GM10266 (cell line): Measurements from ENCODE around the gene B3GALT4.

ENCODE experiments used
- DNase-seq: peaks from one replicate; pipeline ENCODE4 v3.0.0; 2012; ENCODE audit errors: extremely low spot score
- TF ChIP-seq, protein P1 (sequence below): IDR thresholded peaks from 2 replicates; pipeline ENCODE4 v1.5.1; 2012; ENCODE audit warnings: mild to moderate bottlenecking, low read depth; ENCODE audit not compliant: control insufficient read depth, insufficient read depth; ENCODE audit errors: missing control alignments

The B3GALT4 gene

DNA sequence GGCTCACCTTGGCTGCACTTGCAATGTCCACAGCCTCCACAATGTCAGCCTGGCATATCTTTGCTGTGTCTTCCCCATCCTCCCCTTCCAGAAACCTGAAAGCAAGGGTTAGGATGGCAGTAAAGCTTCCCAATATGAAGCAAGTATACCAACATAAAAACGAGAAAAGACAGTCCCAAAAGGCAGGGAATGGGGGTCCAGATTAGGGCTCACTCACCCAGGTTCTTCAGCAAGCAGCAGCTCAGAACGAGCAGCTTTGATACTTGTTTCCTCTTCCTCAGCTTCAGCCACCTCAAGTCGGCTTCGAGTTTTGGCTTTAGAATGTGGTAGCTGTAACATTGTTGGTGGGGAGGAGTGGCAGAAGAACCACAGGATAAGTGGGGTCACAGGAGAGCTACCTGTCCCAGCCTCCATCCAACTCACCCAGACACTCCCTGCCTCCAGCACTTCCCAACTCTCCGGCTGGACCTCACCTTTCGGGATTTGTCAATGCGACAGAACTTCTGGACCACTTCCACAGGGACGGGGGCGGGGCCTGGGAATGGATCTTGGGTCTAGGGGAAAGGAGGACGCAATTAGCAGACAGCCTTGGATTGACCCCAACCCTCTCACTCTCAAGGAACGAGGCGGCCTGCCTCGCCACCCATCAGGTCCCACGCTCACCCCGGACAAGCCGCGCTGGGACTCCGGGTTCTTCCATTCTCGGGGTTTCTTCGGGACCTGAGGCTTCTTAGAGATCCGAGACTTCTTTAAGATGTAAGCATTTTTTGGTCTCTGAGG, 11.4 kb downstream of the B3GALT4 start:
- TF ChIP-seq, protein P1, sequence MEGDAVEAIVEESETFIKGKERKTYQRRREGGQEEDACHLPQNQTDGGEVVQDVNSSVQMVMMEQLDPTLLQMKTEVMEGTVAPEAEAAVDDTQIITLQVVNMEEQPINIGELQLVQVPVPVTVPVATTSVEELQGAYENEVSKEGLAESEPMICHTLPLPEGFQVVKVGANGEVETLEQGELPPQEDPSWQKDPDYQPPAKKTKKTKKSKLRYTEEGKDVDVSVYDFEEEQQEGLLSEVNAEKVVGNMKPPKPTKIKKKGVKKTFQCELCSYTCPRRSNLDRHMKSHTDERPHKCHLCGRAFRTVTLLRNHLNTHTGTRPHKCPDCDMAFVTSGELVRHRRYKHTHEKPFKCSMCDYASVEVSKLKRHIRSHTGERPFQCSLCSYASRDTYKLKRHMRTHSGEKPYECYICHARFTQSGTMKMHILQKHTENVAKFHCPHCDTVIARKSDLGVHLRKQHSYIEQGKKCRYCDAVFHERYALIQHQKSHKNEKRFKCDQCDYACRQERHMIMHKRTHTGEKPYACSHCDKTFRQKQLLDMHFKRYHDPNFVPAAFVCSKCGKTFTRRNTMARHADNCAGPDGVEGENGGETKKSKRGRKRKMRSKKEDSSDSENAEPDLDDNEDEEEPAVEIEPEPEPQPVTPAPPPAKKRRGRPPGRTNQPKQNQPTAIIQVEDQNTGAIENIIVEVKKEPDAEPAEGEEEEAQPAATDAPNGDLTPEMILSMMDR = no peak
- DNase-seq = no peak

DNA sequence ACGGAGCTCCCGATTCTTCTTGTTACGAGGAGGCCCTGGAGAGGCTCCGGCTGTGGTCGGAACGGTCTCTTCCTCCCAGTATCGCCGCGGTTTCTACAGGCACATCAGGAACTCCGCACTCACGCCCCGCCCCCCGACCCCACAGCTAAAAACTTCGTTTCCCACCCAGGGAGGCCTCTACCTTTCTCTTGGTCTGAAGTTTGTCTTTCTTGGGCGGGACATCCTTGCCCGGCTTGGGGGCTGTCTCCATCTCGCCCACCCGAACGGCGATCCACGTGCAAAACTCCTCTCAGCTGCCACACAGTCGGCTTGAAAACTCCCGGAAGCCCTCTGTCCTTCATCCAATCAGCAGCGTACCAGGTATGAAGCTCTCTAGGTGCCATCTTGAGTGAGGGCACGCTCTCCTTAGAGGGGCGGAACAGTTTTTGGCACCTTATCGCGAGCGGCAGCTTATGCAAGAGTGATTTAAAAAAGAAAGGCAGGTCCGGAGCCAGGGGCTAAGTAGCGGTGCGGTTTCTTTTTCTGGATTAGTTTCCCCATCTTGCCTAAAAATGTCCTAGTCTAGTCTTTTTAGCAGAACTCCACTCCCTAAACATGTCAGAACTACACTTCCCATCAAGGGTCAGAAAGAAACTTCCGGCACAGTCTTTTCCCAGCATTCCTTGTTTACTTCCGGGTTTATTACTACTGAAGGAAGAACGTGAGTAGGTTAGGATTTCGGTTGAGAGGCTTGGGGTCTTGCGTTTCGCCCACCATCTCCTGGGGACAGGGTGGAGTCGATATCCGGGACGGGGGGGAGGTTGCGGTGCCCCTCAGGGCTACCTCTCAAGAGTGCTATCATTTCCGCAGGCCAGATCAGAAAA, 12.2 kb downstream of the B3GALT4 start, which contains the start of the genes PFDN6 and WDR46:
Gene PFDN6 (plus strand): TSS at position 681 of the 863 bp plus-strand sequence. CDS start 256 bp downstream, outside the sequence.
Gene WDR46 (minus strand): TSS at position 319 of the 863 bp plus-strand sequence. CDS start 69 bp downstream, at position 250.
- TF ChIP-seq, protein P1 = no peak
- DNase-seq = peak; percentile 91

DNA sequence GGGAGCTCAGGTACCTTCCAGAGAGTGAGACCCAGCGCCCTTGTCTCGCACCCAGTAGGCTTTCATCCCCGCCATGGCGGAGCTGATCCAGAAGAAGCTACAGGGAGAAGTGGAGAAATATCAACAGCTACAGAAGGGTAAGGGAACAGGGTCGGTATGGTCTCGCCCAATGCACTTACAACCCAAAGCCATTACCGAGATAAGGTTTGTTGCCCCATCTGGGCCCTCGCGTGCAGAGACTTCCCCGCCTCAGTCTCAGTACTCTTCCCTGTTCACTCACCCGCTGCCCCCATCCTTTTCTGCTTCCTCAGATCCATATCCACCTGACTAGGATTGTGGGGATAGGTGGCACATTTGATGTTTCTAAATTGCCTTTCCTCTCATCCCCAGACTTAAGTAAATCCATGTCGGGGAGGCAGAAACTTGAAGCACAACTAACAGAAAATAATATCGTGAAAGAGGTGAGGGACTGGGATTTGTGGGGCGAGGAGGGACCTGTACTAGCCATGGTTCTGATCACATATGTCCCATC, 12.9 kb downstream of the B3GALT4 start:
- TF ChIP-seq, protein P1 = no peak
- no peak for DNase-seq

DNA sequence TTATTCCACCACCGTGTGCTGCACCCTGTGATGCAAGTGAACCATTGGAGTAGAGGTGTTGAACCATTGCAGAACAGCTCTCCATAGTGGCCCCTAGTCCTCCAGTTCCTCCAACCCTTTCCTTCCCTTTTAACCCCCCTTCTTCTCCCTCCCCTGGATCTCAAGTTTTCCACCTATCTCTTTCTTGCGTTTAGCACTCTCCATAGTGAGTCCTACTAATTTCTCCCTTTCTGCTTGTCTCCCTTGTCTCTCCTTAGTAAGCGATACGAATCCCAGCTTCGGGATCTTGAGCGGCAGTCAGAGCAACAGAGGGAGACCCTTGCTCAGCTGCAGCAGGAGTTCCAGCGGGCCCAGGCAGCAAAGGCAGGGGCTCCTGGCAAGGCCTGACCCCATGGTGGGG, 13.5 kb downstream of the B3GALT4 start:
- DNase-seq = no peak
- TF ChIP-seq, protein P1 = no peak

DNA sequence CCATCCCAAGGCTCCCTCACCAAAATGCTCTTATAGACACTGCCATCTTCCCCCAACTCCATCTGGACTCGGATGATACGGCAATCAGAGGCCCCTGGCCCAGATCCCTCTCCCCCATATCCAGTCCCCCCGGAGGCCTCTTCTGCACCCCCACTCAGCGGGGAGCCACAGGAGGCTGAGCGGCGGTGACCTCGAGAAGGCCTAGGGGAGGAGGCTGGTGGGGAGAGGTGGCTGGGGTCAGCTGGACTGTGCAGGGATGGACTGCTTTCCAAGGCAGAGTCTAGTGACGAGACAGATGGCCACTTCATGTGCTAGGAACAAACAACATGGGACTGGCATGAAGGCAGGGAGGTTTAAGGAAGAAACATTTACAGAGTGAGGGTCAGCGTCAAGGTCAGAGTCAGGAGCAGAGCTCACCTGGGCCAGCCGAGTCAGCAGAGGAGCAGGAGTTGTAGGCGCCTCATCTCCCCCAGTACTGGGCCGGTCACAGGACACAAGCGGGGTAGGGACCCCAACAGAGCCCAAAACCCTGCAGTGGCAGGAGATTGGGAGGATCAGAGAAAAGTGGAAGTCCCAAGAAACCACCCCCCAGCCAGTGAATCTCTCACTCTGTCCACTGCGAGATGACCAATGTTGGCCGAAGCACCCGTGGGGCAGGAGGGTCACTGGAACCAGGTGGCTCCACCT, 16.2 kb downstream of the B3GALT4 start:
- TF ChIP-seq, protein P1 = no peak
- DNase-seq = no peak

DNA sequence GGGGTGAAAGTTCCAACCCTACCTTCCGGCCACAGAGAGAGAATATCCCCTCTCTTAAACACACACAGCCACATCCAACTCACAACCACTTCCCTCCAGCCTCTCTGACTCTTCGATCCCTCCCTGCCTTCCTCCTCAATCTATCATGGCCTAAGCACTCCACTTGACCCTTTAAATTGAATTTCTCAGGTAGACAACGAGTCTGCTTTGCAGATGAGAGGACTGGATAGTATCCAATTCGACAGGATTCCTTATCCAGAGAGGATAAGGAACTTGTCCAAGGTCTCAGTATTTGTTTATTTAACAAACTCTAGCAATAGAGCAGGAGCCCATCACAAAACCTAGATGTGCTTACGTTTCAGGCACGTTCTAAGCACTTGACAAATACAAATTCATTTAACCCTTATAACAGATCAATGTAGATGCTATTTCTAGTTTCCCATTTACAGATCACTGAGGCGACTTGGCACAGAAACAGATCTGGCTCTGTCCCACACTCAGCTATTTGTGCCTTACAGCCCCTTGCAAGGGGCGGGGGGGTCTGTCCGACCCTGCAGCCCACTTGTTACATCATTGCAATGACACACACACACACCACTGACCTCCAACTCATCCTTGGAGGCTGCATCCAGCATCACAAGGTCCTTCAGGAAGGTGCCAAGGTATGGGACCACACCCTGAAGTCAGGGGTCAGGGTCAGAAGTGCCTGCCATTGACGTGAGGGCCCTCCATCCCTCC, 17.3 kb downstream of the B3GALT4 start:
- TF ChIP-seq, protein P1 = no peak
- DNase-seq = no peak
